GM10266 (cell line): ENCODE measurements around the gene PSMD2.

Source experiments
- DNase-seq: peaks from one replicate; pipeline ENCODE4 v3.0.0; 2012; ENCODE audit errors: extremely low spot score
- CTCF ChIP-seq: IDR thresholded peaks from 2 replicates; pipeline ENCODE4 v1.5.1; 2012; ENCODE audit warnings: mild to moderate bottlenecking, low read depth; ENCODE audit not compliant: control insufficient read depth, insufficient read depth; ENCODE audit errors: missing control alignments

The PSMD2 gene

GRCh38 chr3:184341925-184342324 lies 42.9 kb downstream of the PSMD2 start:
- no peak for TF ChIP-seq CTCF
- DNase-seq, result no peak

- DNase-seq, result no peak
- TF ChIP-seq CTCF, result no peak
These were observed 44.3 kb downstream of the PSMD2 start for GRCh38 chr3:184343200-184343876.

- no peak for TF ChIP-seq CTCF
- DNase-seq, result no peak
These were observed 45.7 kb downstream of the PSMD2 start for GRCh38 chr3:184344579-184345316.

GRCh38 chr3:184345317-184346144 lies 46.5 kb downstream of the PSMD2 start:
- peak; percentile 65 for DNase-seq
- peak; percentile 32 for TF ChIP-seq CTCF

- TF ChIP-seq CTCF, result no peak
- no peak for DNase-seq
These were observed 47.6 kb downstream of the PSMD2 start for GRCh38 chr3:184346480-184347190.

- no peak for TF ChIP-seq CTCF
- no peak for DNase-seq
These were observed 48.4 kb downstream of the PSMD2 start for GRCh38 chr3:184347321-184348056.
